ENCODE results near the gene FCSK.

GRCh38 chr16:70430667-70431536 is 23.5 kb upstream of the FCSK start:
- TF ChIP-seq, protein P1, sequence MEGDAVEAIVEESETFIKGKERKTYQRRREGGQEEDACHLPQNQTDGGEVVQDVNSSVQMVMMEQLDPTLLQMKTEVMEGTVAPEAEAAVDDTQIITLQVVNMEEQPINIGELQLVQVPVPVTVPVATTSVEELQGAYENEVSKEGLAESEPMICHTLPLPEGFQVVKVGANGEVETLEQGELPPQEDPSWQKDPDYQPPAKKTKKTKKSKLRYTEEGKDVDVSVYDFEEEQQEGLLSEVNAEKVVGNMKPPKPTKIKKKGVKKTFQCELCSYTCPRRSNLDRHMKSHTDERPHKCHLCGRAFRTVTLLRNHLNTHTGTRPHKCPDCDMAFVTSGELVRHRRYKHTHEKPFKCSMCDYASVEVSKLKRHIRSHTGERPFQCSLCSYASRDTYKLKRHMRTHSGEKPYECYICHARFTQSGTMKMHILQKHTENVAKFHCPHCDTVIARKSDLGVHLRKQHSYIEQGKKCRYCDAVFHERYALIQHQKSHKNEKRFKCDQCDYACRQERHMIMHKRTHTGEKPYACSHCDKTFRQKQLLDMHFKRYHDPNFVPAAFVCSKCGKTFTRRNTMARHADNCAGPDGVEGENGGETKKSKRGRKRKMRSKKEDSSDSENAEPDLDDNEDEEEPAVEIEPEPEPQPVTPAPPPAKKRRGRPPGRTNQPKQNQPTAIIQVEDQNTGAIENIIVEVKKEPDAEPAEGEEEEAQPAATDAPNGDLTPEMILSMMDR (IDR thresholded peaks at IDR 0.05; ENCODE audit: insufficient read depth, low read depth, low read length) = no peak
- TF ChIP-seq EZH2 (IDR thresholded peaks at IDR 0.05; ENCODE audit: insufficient read depth, low read length) = no peak
